22Rv1 (cell line): ENCODE results near the gene BTBD9.

Experiments used
- CTCF ChIP-seq: fragments of 450-650 bp; IDR thresholded peaks from 2 replicates; pipeline ENCODE4 v1.5.1; 2017; ENCODE audit warnings: mild to moderate bottlenecking
- ZFX ChIP-seq: fragments of 450-650 bp; IDR thresholded peaks from 2 replicates; pipeline ENCODE4 v1.6.1; 2017; ENCODE audit warnings: antibody characterized with exemption, borderline replicate concordance

- TF ChIP-seq CTCF (no peak), ZFX (no peak)
These were observed 489.7 kb downstream of the BTBD9 start for GRCh38 chr6:38150021-38150420.
